ENCODE results near the gene SELP.
"Not testable (repeated sequence)": the region's sequence is repeated elsewhere in the genome, so short reads cannot be mapped to it uniquely, and the experiment has no call there.

The SELP gene

DNA sequence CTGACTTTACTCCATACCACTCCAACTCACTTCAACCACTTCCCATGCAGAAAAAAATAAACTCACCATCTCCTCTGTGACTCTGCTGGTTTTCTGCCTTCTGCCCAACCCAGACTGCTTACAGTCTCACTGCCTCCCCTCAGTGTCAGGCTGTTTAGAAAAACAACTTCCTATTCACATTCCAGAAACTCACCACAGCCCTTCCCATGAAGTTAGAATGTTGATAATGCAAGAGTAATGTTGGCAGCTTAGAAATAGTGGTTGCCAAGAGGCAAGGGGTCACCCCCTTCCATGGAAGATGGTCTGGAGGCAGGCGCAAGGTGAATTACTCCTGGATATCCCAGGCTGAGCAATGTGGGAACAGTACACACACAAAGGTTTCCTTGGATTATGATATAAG, at the start of gene SELP:
Gene SELP, minus strand, starts transcription at position 119 of the 400 bp plus-strand sequence. Its CDS starts 50 bp downstream, at position 69.
- no peak within 1 kb of the TSS for H3K4me3 ChIP-seq (ENCODE audit: low read depth, low read length)

- no peak overlapping the region for H3K4me3 ChIP-seq (ENCODE audit: low read depth, low read length)
Observed at GRCh38 chr1:169679692-169680091, 49.8 kb upstream of the SELP start.

- no peak overlapping the region for H3K4me3 ChIP-seq (ENCODE audit: low read depth, low read length)
Observed at GRCh38 chr1:169676001-169676400, 46.1 kb upstream of the SELP start.

DNA sequence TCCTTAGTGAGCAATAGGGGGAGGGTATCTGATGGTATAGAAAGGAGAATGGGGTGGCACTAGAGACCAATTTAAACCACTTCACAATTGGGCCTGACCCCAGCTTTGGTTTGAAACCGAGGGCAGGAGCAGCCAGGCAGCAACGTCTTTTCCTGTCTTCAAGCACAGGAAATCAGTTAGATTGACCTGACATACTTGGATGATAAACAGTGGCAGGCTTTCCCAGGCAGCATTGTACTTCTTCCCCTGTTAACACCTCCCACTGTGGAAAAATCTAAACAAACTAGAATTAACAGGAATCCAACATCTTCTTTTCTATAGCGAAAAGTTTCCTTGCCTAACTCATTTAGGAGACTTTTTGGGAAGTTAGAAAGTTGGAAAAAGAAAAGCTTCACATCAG, 40.9 kb upstream of the SELP start:
- no peak overlapping the region for H3K4me3 ChIP-seq (ENCODE audit: low read depth, low read length)

GRCh38 chr1:169670244-169670643, 40.3 kb upstream of the SELP start:
- not testable (repeated sequence) for H3K4me3 ChIP-seq (ENCODE audit: low read depth, low read length)

DNA sequence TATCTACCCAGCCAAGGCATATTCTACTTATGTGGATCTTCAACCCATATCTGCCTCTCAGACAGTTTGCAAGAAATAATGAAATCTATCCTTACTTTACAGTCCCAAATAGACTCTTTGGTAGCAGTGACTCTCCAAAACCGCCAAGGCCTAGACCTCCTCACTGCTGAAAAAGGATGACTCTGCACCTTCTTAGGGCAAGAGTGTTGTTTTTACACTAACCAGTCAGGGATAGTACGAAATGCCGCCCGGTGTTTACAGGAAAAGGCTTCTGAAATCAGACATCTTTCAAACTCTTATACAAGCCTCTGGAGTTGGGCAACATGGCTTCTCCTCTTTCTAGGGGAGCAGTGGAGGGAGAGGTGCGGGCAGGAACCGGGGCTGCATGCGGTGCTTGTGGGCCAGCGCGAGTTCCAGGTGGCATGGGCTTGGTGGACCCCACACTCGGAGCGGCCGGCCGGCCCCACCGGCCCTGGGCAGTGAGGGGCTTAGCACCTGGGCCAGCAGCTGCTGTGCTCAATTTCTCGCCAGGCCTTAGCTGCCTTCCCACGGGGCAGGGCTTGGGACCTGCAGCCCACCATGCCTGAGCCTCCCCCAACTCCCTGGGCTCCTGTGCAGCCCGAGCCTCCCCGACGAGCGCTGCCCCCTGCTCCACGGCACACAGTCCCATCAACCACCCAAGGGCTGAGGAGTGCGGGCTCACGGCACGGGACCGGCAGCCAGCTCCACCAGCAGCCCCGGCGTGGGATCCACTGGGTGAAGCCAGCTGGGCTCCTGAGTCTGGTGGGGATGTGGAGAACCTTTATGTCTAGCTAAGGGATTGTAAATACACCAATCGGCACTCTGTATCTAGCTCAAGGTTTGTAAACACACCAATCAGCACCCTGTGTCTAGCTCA, 38.0 kb upstream of the SELP start:
- not testable (repeated sequence) for H3K4me3 ChIP-seq (ENCODE audit: low read depth, low read length)

GRCh38 chr1:169667227-169667639, 37.3 kb upstream of the SELP start:
- not testable (repeated sequence) for H3K4me3 ChIP-seq (ENCODE audit: low read depth, low read length)

DNA sequence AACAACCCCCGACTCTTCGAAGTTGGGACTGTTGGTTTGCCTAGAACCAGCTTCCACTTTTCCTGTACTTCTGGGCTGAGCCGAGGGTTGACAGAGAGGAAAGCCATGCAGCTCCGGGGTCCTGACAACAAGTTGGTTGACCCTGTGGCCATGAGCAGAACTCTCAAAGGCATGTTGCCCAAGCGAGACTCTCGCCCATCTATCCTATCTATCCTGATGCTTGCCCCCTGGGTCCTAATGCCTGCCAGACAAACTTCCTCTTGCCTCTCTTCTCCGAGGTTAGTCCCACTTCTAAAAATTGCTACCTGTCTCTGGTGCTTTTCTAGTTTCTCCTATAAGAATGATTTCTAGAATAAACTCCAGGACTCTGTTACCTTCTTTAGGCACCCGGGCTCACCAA, 32.8 kb upstream of the SELP start:
- H3K4me3 ChIP-seq (ENCODE audit: low read depth, low read length), result not testable (repeated sequence)

GRCh38 chr1:169661066-169661465, 31.1 kb upstream of the SELP start:
- not testable (repeated sequence) for H3K4me3 ChIP-seq (ENCODE audit: low read depth, low read length)

- not testable (repeated sequence) for H3K4me3 ChIP-seq (ENCODE audit: low read depth, low read length)
Observed at GRCh38 chr1:169658777-169659176, 28.9 kb upstream of the SELP start.

- no peak overlapping the region for H3K4me3 ChIP-seq (ENCODE audit: low read depth, low read length)
Observed at GRCh38 chr1:169653873-169654272, 23.9 kb upstream of the SELP start.

GRCh38 chr1:169651035-169651434, 21.1 kb upstream of the SELP start:
- H3K4me3 ChIP-seq (ENCODE audit: low read depth, low read length), result no peak overlapping the region

GRCh38 chr1:169650551-169650950, 20.6 kb upstream of the SELP start:
- no peak overlapping the region for H3K4me3 ChIP-seq (ENCODE audit: low read depth, low read length)

GRCh38 chr1:169648709-169649108, 18.8 kb upstream of the SELP start:
- H3K4me3 ChIP-seq (ENCODE audit: low read depth, low read length), result no peak overlapping the region

GRCh38 chr1:169648187-169648586, 18.3 kb upstream of the SELP start:
- H3K4me3 ChIP-seq (ENCODE audit: low read depth, low read length), result no peak overlapping the region

DNA sequence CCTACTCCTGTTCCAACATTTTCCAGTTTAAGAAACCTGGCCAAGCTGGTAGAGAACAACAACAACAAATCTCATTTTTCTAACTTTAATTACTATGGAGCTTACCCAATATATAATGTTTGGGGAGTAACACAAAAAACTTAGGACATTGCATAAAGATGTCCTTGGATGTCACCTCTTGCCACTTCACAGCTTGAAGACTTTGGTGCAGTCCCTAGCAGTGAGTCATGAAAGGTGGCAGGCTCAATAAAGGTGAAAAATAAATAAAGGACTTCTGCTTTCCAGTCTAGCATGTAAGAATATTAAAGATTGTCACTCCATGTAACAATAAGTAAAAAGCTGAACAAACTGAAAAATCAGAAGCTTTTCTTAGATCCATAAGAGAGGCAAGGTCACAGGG, 17.6 kb upstream of the SELP start:
- no peak overlapping the region for H3K4me3 ChIP-seq (ENCODE audit: low read depth, low read length)

- H3K4me3 ChIP-seq (ENCODE audit: low read depth, low read length), result no peak overlapping the region
Observed at GRCh38 chr1:169644297-169644696, 14.4 kb upstream of the SELP start.

- no peak overlapping the region for H3K4me3 ChIP-seq (ENCODE audit: low read depth, low read length)
Observed at GRCh38 chr1:169634877-169635276, 5.0 kb upstream of the SELP start.

- H3K4me3 ChIP-seq (ENCODE audit: low read depth, low read length), result no peak overlapping the region
Observed at GRCh38 chr1:169634145-169634544, 4.2 kb upstream of the SELP start.

DNA sequence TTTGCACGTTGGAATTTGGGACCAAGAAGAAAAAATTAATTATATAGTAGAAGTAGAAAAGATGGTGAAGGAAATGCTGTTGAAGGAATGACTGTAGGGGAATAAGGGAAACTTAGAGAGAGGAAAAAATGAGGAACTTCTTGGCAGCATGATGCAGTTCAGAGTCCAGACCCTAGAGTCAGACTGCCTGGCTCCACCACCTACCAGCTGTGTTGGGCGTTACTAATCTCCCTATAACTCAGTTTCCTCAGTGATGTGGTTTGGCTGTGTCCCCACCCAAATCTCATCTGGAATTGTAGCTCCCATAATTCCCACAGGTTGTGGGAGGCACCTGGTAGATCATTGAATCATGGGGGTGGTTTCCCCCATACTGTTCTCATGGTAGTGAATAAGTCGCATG, 1.3 kb upstream of the SELP start:
- H3K4me3 ChIP-seq (ENCODE audit: low read depth, low read length), result no peak overlapping the region

DNA sequence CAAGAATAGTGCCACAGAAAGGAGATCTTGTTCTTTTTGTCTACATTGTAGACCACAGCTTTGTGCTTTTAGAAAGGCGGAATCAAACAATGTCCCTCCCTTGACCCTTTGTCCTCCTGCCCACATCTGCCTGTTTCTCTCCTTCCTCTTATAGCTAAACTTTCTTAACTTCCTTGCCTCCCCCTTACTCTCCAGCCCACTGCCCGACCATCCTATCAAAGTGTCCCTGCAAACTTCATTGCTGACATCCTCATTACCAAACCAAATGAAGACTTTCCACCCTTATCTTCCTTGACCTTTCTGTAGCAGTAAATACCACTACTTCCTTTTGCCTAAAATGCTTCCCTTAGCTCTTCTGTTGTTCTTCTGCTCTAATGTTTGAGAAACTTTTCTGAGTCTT, 5.0 kb downstream of the SELP start:
- H3K4me3 ChIP-seq (ENCODE audit: low read depth, low read length), result no peak overlapping the region

DNA sequence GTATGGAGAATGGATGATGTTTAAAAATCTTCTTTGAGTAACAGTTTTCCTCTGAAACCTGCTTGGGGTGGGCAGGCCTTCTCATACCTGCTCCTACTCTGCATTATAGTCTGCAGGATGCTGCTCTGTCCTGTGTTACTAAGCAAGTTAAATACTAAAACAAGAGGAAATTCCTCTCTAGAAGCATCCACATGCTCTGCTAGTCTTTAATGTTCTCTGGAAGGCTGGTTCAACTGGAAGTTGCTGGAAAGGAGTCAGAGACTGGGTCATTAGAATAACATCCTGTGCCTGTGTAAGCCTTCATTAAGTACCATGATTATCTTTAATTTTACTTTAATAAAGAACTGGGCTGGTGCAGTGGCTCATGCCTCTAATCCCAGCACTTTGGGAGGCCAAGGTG, 5.8 kb downstream of the SELP start:
- H3K4me3 ChIP-seq (ENCODE audit: low read depth, low read length), result no peak overlapping the region

All from iPS-11a (cell line).